GM21360 (cell line): ENCODE measurements around the gene TFEB.
A peak's percentile ranks its signal among the peaks of the same experiment; 100 is the strongest.

Experiments used
- ATAC-seq: cut with Tn5 transposase; IDR thresholded peaks from one replicate; pipeline ENCODE4 v1.9.1; 2021; ENCODE audit warnings: mild to moderate bottlenecking, moderate library complexity; ENCODE audit not compliant: unreplicated experiment

The TFEB gene

DNA sequence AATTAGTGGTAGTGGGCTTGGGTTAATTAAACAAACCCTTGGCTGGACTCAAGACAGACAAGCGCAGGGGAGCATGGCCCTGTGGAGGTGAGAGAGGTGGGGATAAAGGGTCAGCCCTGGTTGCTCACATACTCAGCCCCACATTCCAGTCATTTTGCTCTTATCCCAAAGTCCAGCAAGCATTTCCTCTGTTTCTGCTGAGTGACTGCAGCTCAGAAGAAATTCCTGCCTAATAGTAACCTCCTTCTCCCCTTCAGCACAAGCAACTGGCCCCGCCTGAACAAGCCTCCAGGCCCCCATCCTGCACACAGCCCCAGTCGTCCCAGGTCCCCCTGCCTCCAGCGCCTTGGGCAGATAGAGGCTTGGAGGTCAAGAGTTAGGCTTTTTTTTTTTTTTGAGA is 3.6 kb upstream of the TFEB start:
- ATAC-seq = no peak

- no peak for ATAC-seq
Observed at GRCh38 chr6:41737591-41738130, 2.3 kb upstream of the TFEB start.

- ATAC-seq = no peak
Observed at GRCh38 chr6:41736800-41737555, 1.6 kb upstream of the TFEB start.

- ATAC-seq = no peak
Observed at GRCh38 chr6:41736186-41736733, 852 bp upstream of the TFEB start.

DNA sequence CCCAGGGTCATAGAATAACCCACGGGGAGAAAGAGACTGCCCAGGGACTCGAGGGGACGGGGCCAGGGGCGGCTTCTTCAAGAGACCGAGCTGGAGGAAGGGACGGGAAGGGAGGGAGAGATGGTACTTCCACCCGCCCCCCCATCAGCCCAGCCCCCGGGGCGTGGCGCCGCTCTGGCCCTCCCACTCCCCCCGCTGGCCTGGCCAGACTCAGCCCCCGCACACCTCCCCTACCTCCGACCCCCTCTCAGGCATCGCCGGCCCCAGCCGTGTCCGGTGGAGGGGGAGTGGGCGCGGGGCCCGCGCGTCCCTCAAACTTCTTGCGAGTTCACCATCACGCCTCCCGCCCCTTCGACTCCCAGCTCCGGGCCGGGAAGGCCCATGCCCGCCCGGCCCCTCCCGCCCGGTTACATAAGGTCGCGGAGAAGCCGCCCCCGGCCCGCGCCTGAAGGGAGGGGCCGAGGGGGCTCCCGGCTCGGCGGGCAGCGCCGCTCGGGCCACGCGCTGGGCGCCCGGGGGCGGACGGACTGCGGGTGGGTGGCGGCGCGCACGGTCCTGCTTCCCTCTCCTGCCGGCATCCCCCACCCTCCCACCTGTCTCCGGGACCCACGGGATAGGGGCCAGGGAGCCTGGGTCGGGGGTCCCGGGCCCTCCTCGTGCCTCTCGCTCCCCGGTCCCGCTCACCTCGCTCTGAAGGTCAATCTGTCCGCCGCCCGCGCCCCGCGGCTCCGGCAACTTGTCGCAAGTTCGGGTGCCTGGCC is 562 bp downstream of the TFEB start:
- ATAC-seq = peak; percentile 20

DNA sequence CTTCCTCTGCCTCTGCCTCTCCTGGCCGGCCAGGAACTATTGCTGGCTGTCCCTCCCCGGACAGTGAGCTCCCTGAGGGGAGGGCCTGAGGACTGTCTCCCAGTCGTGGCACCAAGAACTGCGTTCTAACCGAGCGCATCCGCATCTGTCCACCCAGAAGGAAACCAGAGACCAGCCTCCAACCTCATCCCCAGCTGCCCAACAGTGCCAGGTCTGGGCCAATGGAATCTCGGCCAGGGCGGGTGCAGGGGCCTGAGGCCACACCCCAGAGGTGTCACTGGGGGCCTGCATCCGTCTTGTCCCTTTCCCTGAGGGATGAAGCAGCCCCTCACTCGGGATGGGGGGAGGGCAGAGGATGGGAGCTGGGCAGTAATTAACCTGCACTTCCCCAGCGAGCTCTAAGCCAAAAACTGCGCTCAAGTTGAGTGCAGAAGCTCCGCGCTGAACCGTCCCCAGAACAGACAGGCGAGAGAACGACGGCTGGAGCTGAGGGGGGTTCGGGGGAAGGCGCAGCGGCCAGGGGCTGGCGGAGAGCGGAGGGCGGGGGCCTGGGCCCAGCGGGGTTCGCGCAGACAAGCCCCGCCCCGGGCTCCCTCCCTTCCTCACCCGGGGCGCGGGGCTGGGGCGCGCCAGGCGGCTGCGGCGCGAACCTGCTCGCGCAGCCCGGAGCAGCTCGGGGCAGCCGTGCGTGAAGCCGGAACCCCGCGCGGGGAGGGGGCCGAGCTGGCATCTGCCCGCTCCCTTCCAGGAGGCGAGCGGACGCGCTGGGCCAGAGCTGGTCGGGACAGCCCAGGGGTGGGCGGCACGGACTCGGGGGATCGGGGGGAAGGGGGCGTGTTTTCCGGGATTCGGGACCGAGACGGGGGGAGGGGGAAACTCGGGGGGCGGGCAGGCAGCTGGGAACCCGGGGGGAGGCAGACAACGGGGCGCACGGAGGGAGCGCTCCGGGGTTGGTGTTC is 1.4 kb downstream of the TFEB start:
- ATAC-seq = peak; percentile 43

DNA sequence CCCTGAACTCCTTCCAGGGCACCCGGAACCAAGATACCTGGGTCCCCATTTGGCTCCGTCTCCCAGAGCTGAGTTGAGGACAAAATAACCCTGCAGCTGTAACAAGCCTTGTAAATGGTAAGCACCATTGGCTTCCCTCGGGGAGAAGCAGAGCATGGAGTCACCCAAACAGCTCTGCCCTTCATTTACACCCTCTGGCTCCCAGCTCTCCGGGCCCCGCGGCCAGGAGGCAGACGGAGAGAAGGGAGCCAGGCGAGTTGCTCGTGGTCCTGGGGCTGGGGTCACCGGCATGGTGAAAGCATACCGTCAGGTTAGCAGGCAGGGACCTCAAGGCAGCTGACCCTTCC is 2.1 kb downstream of the TFEB start:
- no peak for ATAC-seq

- no peak for ATAC-seq
Observed at GRCh38 chr6:41732591-41733359, 2.6 kb downstream of the TFEB start.

GRCh38 chr6:41732149-41732548 is 3.3 kb downstream of the TFEB start:
- ATAC-seq = no peak

- no peak for ATAC-seq
Observed at GRCh38 chr6:41731561-41732086, 3.8 kb downstream of the TFEB start.

GRCh38 chr6:41730531-41731436 is 4.6 kb downstream of the TFEB start:
- ATAC-seq = no peak

GRCh38 chr6:41729624-41730023 is 5.8 kb downstream of the TFEB start:
- ATAC-seq = no peak

- no peak for ATAC-seq
Observed at GRCh38 chr6:41728954-41729353, 6.5 kb downstream of the TFEB start.

GRCh38 chr6:41728073-41728936 is 7.1 kb downstream of the TFEB start:
- ATAC-seq = no peak

DNA sequence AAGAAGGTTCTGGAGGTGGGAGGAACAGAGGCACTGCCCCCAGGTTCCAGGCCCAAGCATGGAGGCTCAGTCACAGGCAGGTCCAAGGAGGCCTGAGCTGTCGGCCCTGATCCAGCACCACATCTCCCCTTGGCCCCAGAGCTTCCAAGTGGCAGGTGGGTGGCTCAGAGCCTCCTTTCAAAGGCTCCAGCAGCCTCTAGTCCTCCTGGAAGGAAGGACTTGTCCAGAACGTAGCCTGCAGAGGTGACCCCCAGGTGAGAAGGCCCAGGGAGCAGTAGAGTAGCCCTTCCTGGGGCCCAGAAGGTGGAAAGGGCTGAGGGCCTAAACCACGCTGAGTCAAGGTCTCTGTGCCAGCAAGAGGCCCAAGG is 7.7 kb downstream of the TFEB start:
- no peak for ATAC-seq

DNA sequence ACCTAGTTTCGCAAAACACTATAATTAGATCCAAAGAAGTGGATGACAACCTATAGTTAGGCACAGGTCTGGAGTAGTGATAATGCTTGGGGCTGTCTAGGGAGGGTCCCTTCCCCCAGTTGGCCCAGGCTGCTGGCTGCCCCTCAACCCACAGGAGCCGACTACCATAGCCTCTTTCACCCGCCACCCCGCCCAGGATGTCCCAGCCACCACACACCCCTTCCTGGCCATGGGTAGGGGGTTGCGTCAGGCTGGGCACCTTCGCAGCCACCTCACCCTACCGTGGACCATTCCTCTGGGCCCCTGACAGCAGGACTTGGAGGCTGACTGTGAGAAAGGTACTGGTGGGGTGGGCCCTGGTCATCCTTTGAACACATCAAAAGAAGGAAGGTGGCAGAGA is 8.5 kb downstream of the TFEB start:
- ATAC-seq = no peak

DNA sequence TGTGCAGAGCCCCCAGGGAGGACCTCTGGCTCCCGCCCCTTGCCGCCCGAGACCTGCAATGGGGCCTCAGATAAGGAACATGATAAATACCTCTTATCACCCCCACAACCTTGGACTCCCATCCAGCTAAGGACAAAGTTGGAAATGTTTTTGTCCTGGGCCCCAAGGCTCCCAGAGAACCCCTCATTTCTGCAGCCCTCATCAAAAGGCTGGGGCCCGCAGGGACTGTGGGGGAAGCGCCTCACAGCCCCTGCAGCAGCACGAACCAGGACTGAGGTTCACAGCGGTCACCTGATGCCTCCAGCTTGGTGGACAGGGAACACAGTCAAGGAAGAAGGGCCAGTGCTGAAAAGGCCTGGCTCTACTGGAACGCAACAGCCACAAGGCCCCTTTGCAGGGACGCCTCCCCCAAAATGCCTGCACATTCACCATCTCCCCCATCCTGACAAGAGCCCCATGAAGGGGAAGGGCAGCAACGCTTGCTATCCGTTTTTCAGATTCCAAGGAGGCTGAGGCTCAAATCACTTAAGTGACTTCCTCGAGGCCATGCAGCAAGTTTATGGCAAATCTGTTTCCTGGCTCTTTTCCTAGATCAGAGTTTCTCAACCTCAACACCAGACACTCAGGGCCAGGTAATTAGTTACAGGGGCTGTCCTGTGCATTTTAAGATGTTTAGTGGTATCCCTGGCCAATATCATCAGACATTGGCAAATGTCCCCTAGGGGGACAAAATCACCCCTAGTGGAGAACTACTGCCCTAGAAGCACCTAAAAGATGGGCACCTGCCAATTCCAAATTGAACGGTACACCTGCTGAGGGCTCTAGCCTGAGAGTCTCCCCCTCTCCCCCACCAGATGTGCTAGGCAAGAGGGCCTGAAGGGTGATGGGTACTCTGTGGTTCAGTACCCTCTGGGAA is 10.6 kb downstream of the TFEB start:
- ATAC-seq = no peak
